ENCODE results near the gene SHISA9. TPM values are rescaled to one million over a fixed set of nuclear protein-coding genes. Genes with fewer than 3 reads are reported as not detected.

Gene SHISA9
- total RNA-seq, 2 donors from 2014 or later = 0.21 to 3.4 TPM

DNA sequence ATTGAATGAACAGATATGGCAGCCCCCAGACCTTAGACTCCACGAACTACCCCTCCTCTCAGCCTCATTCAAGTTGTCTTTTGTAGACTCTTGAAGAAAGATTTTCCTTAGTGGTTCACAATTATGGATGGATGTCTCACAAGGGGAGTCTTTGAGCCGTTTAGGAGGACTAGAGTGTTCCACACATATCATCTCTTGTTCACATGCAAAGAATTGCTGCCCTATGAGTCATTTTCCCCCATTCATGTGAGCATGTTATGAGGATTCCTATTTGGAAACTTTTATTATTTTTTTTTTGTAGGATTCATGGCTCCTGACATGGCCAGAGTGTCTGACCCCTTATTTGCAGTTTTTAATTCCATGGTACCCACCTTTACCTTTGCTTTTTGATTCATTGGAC is 237.1 kb downstream of the SHISA9 start:
- no peaks in the 10 kb centered on the region for H3K4me1 ChIP-seq (ENCODE audit: control insufficient read depth in 1 of 2, low read depth in 2 of 2)
- no peaks in the 10 kb centered on the region for H3K27me3 ChIP-seq (replicated peaks; ENCODE audit: insufficient read depth)
- TF ChIP-seq, protein P1, sequence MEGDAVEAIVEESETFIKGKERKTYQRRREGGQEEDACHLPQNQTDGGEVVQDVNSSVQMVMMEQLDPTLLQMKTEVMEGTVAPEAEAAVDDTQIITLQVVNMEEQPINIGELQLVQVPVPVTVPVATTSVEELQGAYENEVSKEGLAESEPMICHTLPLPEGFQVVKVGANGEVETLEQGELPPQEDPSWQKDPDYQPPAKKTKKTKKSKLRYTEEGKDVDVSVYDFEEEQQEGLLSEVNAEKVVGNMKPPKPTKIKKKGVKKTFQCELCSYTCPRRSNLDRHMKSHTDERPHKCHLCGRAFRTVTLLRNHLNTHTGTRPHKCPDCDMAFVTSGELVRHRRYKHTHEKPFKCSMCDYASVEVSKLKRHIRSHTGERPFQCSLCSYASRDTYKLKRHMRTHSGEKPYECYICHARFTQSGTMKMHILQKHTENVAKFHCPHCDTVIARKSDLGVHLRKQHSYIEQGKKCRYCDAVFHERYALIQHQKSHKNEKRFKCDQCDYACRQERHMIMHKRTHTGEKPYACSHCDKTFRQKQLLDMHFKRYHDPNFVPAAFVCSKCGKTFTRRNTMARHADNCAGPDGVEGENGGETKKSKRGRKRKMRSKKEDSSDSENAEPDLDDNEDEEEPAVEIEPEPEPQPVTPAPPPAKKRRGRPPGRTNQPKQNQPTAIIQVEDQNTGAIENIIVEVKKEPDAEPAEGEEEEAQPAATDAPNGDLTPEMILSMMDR (IDR thresholded peaks at IDR 0.05) = no peak
- ATAC-seq (ENCODE audit: insufficient number of reproducible peaks, low FRiP score, low read depth) (no peak), DNase-seq (ENCODE audit: low spot score) (no peak)
- no peak overlapping the region for H3K27ac ChIP-seq
- H3K36me3 ChIP-seq = no peaks in the 10 kb centered on the region
- H3K9me3 ChIP-seq = no peaks in the 10 kb centered on the region
- H3K4me3 ChIP-seq = no peak overlapping the region

- H3K9me3 ChIP-seq = no peaks in the 10 kb centered on the region
- H3K27ac ChIP-seq = no peak overlapping the region
- H3K27me3 ChIP-seq (replicated peaks; ENCODE audit: insufficient read depth) = no peaks in the 10 kb centered on the region
- no peak overlapping the region for H3K4me3 ChIP-seq
- H3K36me3 ChIP-seq = no peaks in the 10 kb centered on the region
- H3K4me1 ChIP-seq (ENCODE audit: control insufficient read depth in 1 of 2, low read depth in 2 of 2) = no peaks in the 10 kb centered on the region
- ATAC-seq (ENCODE audit: insufficient number of reproducible peaks, low FRiP score, low read depth) = no peak
- TF ChIP-seq, protein P1 (IDR thresholded peaks at IDR 0.05) = no peak
- DNase-seq (ENCODE audit: low spot score) = no peak
Measured at GRCh38 chr16:13139661-13140241, 238.4 kb downstream of the SHISA9 start.

DNA sequence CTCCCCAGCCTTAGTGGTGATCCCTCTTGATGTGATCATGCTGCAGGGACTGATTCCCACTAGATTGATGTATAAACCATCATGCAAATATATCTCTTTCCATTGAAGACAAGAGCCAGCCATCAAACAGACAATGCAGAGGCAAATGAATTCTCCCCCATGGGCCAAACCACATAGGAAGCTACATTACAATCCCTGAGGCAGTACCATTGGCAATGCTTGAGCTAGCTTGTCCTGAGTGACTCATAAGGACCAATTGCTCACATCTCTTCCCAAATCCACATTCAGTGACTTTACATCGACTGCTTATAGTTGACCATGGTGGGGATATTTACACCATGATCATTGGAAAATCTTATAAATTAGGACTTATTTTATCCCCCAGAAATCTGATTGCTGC is 242.2 kb downstream of the SHISA9 start:
- Histone ChIP-seq H3K4me3 (no peak overlapping the region), H3K36me3 (no peaks in the 10 kb centered on the region), H3K4me1 (ENCODE audit: control insufficient read depth in 1 of 2, low read depth in 2 of 2) (no peaks in the 10 kb centered on the region), H3K9me3 (no peaks in the 10 kb centered on the region), H3K27ac (no peak overlapping the region), H3K27me3 (replicated peaks; ENCODE audit: insufficient read depth) (no peaks in the 10 kb centered on the region)
- ATAC-seq (ENCODE audit: insufficient number of reproducible peaks, low FRiP score, low read depth) = no peak
- no peak for DNase-seq (ENCODE audit: low spot score)
- TF ChIP-seq, protein P1 (IDR thresholded peaks at IDR 0.05) = no peak

GRCh38 chr16:13146829-13147228 is 245.4 kb downstream of the SHISA9 start:
- Histone ChIP-seq H3K27me3 (replicated peaks; ENCODE audit: insufficient read depth) (no peaks in the 10 kb centered on the region), H3K27ac (no peak overlapping the region), H3K4me3 (no peak overlapping the region), H3K4me1 (ENCODE audit: control insufficient read depth in 1 of 2, low read depth in 2 of 2) (no peaks in the 10 kb centered on the region), H3K36me3 (no peaks in the 10 kb centered on the region), H3K9me3 (no peaks in the 10 kb centered on the region)
- ATAC-seq (ENCODE audit: insufficient number of reproducible peaks, low FRiP score, low read depth) (no peak), DNase-seq (ENCODE audit: low spot score) (no peak)
- TF ChIP-seq, protein P1 (IDR thresholded peaks at IDR 0.05) = no peak

GRCh38 chr16:13148294-13148693 is 246.9 kb downstream of the SHISA9 start:
- DNase-seq (ENCODE audit: low spot score) (no peak), ATAC-seq (ENCODE audit: insufficient number of reproducible peaks, low FRiP score, low read depth) (no peak)
- TF ChIP-seq, protein P1 (IDR thresholded peaks at IDR 0.05) = no peak
- Histone ChIP-seq H3K4me3 (no peak overlapping the region), H3K27me3 (replicated peaks; ENCODE audit: insufficient read depth) (no peaks in the 10 kb centered on the region), H3K9me3 (no peaks in the 10 kb centered on the region), H3K36me3 (no peaks in the 10 kb centered on the region), H3K27ac (no peak overlapping the region), H3K4me1 (ENCODE audit: control insufficient read depth in 1 of 2, low read depth in 2 of 2) (no peaks in the 10 kb centered on the region)
